ENCODE measurements around the gene IRAK1BP1. TPM values are rescaled to one million over a fixed set of nuclear protein-coding genes. Genes with fewer than 3 reads are reported as not detected.

Gene IRAK1BP1
- total RNA-seq, 1 experiment from 2014 or later = 4.3 TPM

DNA sequence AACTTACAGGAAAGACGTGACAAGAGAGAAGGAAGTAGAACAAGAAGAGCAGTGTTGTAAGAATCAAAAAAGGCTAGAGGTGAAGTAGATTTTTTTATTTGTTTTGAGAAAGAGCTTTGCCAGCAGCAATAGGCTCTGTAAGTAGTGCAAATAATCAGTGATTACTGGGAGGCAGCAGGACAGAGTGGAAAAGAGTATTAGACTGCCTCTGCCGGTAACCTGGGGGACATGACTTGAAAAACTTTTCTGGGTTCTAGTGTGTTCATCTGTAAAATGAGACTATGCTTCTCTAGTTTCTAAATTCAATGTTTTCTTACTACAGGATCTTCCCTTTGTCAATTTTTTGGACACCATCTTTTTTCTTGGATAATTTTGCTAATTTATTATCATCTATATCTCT lies 5.8 kb upstream of the IRAK1BP1 start:
- Histone ChIP-seq H4K20me1 (ENCODE audit: insufficient read depth) (no peaks in the 10 kb centered on the region), H3K9me3 (ENCODE audit: insufficient read depth, low read depth) (no peaks in the 10 kb centered on the region), H3K27ac (no peak overlapping the region), H3K36me3 (ENCODE audit: low read depth) (no peaks in the 10 kb centered on the region), H3K4me2 (no peak overlapping the region), H3F3A (ENCODE audit: insufficient read depth, low read depth) (no peaks in the 10 kb centered on the region), H3K79me2 (ENCODE audit: low read depth) (no peaks in the 10 kb centered on the region), H3K4me1 (replicated peaks; ENCODE audit: insufficient read depth) (no peaks in the 10 kb centered on the region), H3K27me3 (ENCODE audit: insufficient read depth, low read depth) (no peaks in the 10 kb centered on the region), H3K4me3 (no peak overlapping the region), H3K9me2 (ENCODE audit: insufficient read depth) (no peaks in the 10 kb centered on the region), H2AFZ (no peak overlapping the region)
- no TSS peak for BruUV-seq (replicated peaks)
- CTCF ChIA-PET = no interaction called here
- DNase-seq = no peak
- POLR2A ChIA-PET (ENCODE audit: unreplicated experiment) = no interaction called here
- intact Hi-C loops (cut with micrococcal nuclease; ENCODE audit: unreplicated experiment) = no loop called here
- TF ChIP-seq, protein P1, sequence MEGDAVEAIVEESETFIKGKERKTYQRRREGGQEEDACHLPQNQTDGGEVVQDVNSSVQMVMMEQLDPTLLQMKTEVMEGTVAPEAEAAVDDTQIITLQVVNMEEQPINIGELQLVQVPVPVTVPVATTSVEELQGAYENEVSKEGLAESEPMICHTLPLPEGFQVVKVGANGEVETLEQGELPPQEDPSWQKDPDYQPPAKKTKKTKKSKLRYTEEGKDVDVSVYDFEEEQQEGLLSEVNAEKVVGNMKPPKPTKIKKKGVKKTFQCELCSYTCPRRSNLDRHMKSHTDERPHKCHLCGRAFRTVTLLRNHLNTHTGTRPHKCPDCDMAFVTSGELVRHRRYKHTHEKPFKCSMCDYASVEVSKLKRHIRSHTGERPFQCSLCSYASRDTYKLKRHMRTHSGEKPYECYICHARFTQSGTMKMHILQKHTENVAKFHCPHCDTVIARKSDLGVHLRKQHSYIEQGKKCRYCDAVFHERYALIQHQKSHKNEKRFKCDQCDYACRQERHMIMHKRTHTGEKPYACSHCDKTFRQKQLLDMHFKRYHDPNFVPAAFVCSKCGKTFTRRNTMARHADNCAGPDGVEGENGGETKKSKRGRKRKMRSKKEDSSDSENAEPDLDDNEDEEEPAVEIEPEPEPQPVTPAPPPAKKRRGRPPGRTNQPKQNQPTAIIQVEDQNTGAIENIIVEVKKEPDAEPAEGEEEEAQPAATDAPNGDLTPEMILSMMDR (conservative IDR thresholded peaks at IDR 0.05) = no peak
- TF ChIP-seq EZH2 (IDR thresholded peaks at IDR 0.05; ENCODE audit: low read depth) = no peak

DNA sequence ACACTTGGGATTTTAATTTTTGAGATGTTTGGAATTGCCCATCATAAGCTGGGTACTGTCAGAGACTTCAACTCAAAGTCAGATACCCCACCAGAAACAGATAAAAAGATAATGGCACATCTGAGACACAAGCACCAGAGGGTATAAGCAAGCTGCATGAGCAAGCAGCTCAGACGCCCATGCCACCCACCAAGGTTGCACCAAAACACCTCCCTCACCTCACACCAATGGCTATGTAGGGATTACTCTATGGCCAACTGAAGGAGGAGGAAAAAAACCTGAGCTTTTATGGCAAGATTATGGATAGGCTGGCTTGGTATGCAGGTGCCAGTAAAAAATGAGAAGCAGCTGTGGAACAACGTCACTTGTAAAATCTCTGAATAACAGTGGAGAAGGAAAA lies 3.8 kb upstream of the IRAK1BP1 start:
- intact Hi-C loops (cut with micrococcal nuclease; ENCODE audit: unreplicated experiment) = no loop called here
- DNase-seq = no peak
- TF ChIP-seq EZH2 (IDR thresholded peaks at IDR 0.05; ENCODE audit: low read depth) = no peak
- TF ChIP-seq, protein P1 (conservative IDR thresholded peaks at IDR 0.05) = no peak
- Histone ChIP-seq H4K20me1 (ENCODE audit: insufficient read depth) (no peaks in the 10 kb centered on the region), H3K36me3 (ENCODE audit: low read depth) (no peaks in the 10 kb centered on the region), H3K79me2 (ENCODE audit: low read depth) (peaks cover 3% of the 10 kb centered on the region; the same call in 1 of the 2 replicates), H3K4me3 (no peak overlapping the region), H3K27me3 (ENCODE audit: insufficient read depth, low read depth) (no peaks in the 10 kb centered on the region), H3F3A (ENCODE audit: insufficient read depth, low read depth) (no peaks in the 10 kb centered on the region), H3K4me1 (replicated peaks; ENCODE audit: insufficient read depth) (peaks cover 4% of the 10 kb centered on the region; the same call in 1 of the 2 replicates), H3K4me2 (no peak overlapping the region), H2AFZ (no peak overlapping the region), H3K9me3 (ENCODE audit: insufficient read depth, low read depth) (no peaks in the 10 kb centered on the region), H3K9me2 (ENCODE audit: insufficient read depth) (no peaks in the 10 kb centered on the region), H3K27ac (no peak overlapping the region)
- ChIA-PET CTCF (no interaction called here), POLR2A (ENCODE audit: unreplicated experiment) (no interaction called here)
- BruUV-seq (replicated peaks) = no TSS peak

DNA sequence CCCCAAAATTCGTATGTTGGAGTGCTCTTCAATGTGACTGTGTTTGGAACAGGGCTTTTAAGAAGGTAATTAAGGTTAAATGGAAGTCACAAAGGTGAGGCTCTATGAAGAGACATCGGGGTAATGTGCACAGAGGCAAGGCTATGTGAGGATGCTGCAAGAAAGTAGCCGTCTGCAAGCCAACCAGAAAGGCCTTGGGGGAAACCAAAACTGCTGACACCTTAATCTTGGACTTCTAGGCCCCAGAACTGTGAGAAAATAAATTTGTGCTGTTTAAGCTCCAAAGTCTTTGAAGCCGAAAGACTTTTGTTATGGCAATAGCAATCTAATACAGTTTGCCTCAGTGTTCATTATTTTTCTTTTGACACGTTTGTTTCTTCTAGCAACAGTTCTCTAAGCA lies 2.4 kb upstream of the IRAK1BP1 start:
- H3K4me2 ChIP-seq = no peak overlapping the region
- no peak for DNase-seq
- no peak overlapping the region for H2AFZ ChIP-seq
- peaks cover 6% of the 10 kb centered on the region; the same call in 1 of the 2 replicates for H3K4me1 ChIP-seq (replicated peaks; ENCODE audit: insufficient read depth)
- H3F3A ChIP-seq (ENCODE audit: insufficient read depth, low read depth) = no peaks in the 10 kb centered on the region
- no TSS peak for BruUV-seq (replicated peaks)
- no peak for TF ChIP-seq EZH2 (IDR thresholded peaks at IDR 0.05; ENCODE audit: low read depth)
- TF ChIP-seq, protein P1 (conservative IDR thresholded peaks at IDR 0.05) = no peak
- H3K4me3 ChIP-seq = no peak overlapping the region
- intact Hi-C loops (cut with micrococcal nuclease; ENCODE audit: unreplicated experiment) = no loop called here
- H3K9me2 ChIP-seq (ENCODE audit: insufficient read depth) = no peaks in the 10 kb centered on the region
- no peaks in the 10 kb centered on the region for H3K9me3 ChIP-seq (ENCODE audit: insufficient read depth, low read depth)
- no peaks in the 10 kb centered on the region for H3K36me3 ChIP-seq (ENCODE audit: low read depth)
- no peaks in the 10 kb centered on the region for H4K20me1 ChIP-seq (ENCODE audit: insufficient read depth)
- H3K27me3 ChIP-seq (ENCODE audit: insufficient read depth, low read depth) = no peaks in the 10 kb centered on the region
- ChIA-PET POLR2A (ENCODE audit: unreplicated experiment) (no interaction called here), CTCF (no interaction called here)
- H3K27ac ChIP-seq = no peak overlapping the region
- H3K79me2 ChIP-seq (ENCODE audit: low read depth) = peaks cover 5% of the 10 kb centered on the region; the same call in 1 of the 2 replicates

Measured in PC-9 (cell line).